HepG2 (cell line): ENCODE measurements around the gene GRK5. TPM values are rescaled to one million over a fixed set of nuclear protein-coding genes. Genes with fewer than 3 reads are reported as not detected.

ENCODE experiments used
- ATF1 ChIP-seq: IDR thresholded peaks from 2 replicates; pipeline ENCODE4 v1.6.1; 2016; ENCODE audit warnings: mild to moderate bottlenecking, control low read depth
- ATF7 ChIP-seq, 2 experiments: fragments of 450-650 bp in 1 of 2; sonication (generic) in 1 of 2; formaldehyde crosslinking in 1 of 2; IDR thresholded peaks; 2 replicates each; pipeline versions ENCODE4 v1.4.0 to v1.6.1; 2016 to 2020; ENCODE audit warnings: antibody characterized with exemption in 1 of 2, mild to moderate bottlenecking in 1 of 2, missing genetic modification reagents in 1 of 2
- HCFC1 ChIP-seq: fragments of 150-350 bp; IDR thresholded peaks from 2 replicates; pipeline ENCODE4 v1.6.1; 2014; ENCODE audit warnings: low read depth, low read length
- KLF9 ChIP-seq: IDR thresholded peaks from 2 replicates; pipeline ENCODE4 v1.6.1; 2016; ENCODE audit warnings: low read depth
- PCBP2 ChIP-seq: fragments of 200-400 bp; formaldehyde crosslinking; optimal IDR thresholded peaks from 2 replicates; pipeline ENCODE3; 2018; ENCODE audit warnings: low read length, low read depth; ENCODE audit not compliant: poor library complexity, severe bottlenecking
- RFX1 ChIP-seq: fragments of 450-650 bp; IDR thresholded peaks from 2 replicates; pipeline ENCODE4 v1.6.1; 2017
- SATB2 ChIP-seq: sonication (generic); formaldehyde crosslinking; IDR thresholded peaks from 2 replicates; pipeline ENCODE4 v1.5.0; 2020; ENCODE audit warnings: missing genetic modification reagents
- TMF1 ChIP-seq: sonication (generic); formaldehyde crosslinking; IDR thresholded peaks from 2 replicates; pipeline ENCODE4 v1.8.1; 2022; ENCODE audit warnings: low read depth, missing genetic modification reagents
- TOPORS ChIP-seq: sonication (generic); formaldehyde crosslinking; IDR thresholded peaks from 2 replicates; pipeline ENCODE4 v1.8.0; 2023; ENCODE audit warnings: mild to moderate bottlenecking, missing genetic modification reagents
- ZFP82 ChIP-seq: sonication (generic); formaldehyde crosslinking; IDR thresholded peaks from 2 replicates; pipeline ENCODE4 v1.5.1; 2020; ENCODE audit warnings: mild to moderate bottlenecking, missing genetic modification reagents, borderline replicate concordance
- ZNF121 ChIP-seq: sonication (generic); formaldehyde crosslinking; IDR thresholded peaks from 2 replicates; pipeline ENCODE4 v1.5.0; 2020; ENCODE audit warnings: mild to moderate bottlenecking, missing genetic modification reagents
- ZNF224 ChIP-seq: sonication (generic); formaldehyde crosslinking; IDR thresholded peaks from 2 replicates; pipeline ENCODE4 v1.5.0; 2020; ENCODE audit warnings: mild to moderate bottlenecking, missing genetic modification reagents
- ZNF329 ChIP-seq: sonication (generic); formaldehyde crosslinking; IDR thresholded peaks from 2 replicates; pipeline ENCODE4 v1.9.0; 2021; ENCODE audit warnings: low read depth, mild to moderate bottlenecking, missing genetic modification reagents
- ZNF333 ChIP-seq: sonication (generic); formaldehyde crosslinking; IDR thresholded peaks from 2 replicates; pipeline ENCODE4 v1.4.0; 2020; ENCODE audit warnings: mild to moderate bottlenecking, missing genetic modification reagents, borderline replicate concordance
- ZNF33B ChIP-seq: sonication (generic); formaldehyde crosslinking; IDR thresholded peaks from 2 replicates; pipeline ENCODE4 v1.5.1; 2020; ENCODE audit warnings: mild to moderate bottlenecking, missing genetic modification reagents
- ZNF460 ChIP-seq: sonication (generic); formaldehyde crosslinking; IDR thresholded peaks from 2 replicates; pipeline ENCODE4 v1.5.1; 2020; ENCODE audit warnings: missing genetic modification reagents, mild to moderate bottlenecking, borderline replicate concordance
- ZNF496 ChIP-seq: sonication (generic); formaldehyde crosslinking; IDR thresholded peaks from 2 replicates; pipeline ENCODE4 v1.8.1; 2023; ENCODE audit warnings: mild to moderate bottlenecking, moderate library complexity, missing genetic modification reagents; ENCODE audit not compliant: insufficient replicate concordance
- ZNF569 ChIP-seq: sonication (generic); formaldehyde crosslinking; IDR thresholded peaks from 2 replicates; pipeline ENCODE4 v1.5.0; 2020; ENCODE audit warnings: mild to moderate bottlenecking, missing genetic modification reagents, moderate library complexity, borderline replicate concordance
- ZNF589 ChIP-seq: sonication (generic); formaldehyde crosslinking; conservative IDR thresholded peaks from 2 replicates; pipeline ENCODE4 v1.8.0; 2022; ENCODE audit warnings: mild to moderate bottlenecking, moderate library complexity, missing genetic modification reagents
- ZNF790 ChIP-seq: sonication (generic); formaldehyde crosslinking; IDR thresholded peaks from 2 replicates; pipeline ENCODE4 v1.8.0; 2022; ENCODE audit warnings: missing genetic modification reagents, mild to moderate bottlenecking, borderline replicate concordance
- ZZZ3 ChIP-seq: sonication (generic); formaldehyde crosslinking; IDR thresholded peaks from 2 replicates; pipeline ENCODE4 v1.4.0; 2020; ENCODE audit warnings: missing genetic modification reagents, mild to moderate bottlenecking, borderline replicate concordance
- polyA plus RNA-seq, 8 experiments: library from polyadenylated mRNA; depleted of rRNA in 3 of 8; stranded (reverse) in 7 of 8; unstranded in 1 of 8; fragments of >200 nt; fragmentation: Illumina TruSeq in 4 of 8; extraction: Trizol in 4 of 8; gene quantifications; 2 replicates each; pipeline versions ENCODE4 v1.2.1 to v1.2.3, GENCODE V29; 2011 to 2016; ENCODE audit warnings: low read depth in 4 of 8, missing spikeins in 1 of 8, mixed read lengths in 1 of 8; ENCODE audit not compliant: insufficient read depth in 1 of 8
- total RNA-seq, 5 experiments: library from RNA; depleted of rRNA; stranded (reverse); fragments of >200 nt; fragmentation: Illumina TruSeq; extraction: Trizol; gene quantifications; 2 replicates each; pipeline ENCODE4 v1.2.3, GENCODE V29; 2016; ENCODE audit warnings: low read depth in 1 of 5
- TF ChIP-seq, protein P1 (sequence below): sonication (generic); formaldehyde crosslinking; IDR thresholded peaks from 2 replicates; pipeline ENCODE4 v1.5.0; 2020; ENCODE audit warnings: mild to moderate bottlenecking, missing genetic modification reagents
- TF ChIP-seq, protein P2 (sequence below): sonication (generic); formaldehyde crosslinking; IDR thresholded peaks from 2 replicates; pipeline ENCODE4 v1.5.0; 2020; ENCODE audit warnings: mild to moderate bottlenecking, missing genetic modification reagents
- TF ChIP-seq, protein P3 (sequence below): sonication (generic); formaldehyde crosslinking; IDR thresholded peaks from 2 replicates; pipeline ENCODE4 v1.4.0; 2020; ENCODE audit warnings: missing genetic modification reagents

Gene GRK5
- total and polyA plus RNA-seq, 2 of the 13 experiments (the other 11 are each of a cell fraction or from before 2014, with no cell fraction given) = 10.4 to 12.6 TPM

DNA sequence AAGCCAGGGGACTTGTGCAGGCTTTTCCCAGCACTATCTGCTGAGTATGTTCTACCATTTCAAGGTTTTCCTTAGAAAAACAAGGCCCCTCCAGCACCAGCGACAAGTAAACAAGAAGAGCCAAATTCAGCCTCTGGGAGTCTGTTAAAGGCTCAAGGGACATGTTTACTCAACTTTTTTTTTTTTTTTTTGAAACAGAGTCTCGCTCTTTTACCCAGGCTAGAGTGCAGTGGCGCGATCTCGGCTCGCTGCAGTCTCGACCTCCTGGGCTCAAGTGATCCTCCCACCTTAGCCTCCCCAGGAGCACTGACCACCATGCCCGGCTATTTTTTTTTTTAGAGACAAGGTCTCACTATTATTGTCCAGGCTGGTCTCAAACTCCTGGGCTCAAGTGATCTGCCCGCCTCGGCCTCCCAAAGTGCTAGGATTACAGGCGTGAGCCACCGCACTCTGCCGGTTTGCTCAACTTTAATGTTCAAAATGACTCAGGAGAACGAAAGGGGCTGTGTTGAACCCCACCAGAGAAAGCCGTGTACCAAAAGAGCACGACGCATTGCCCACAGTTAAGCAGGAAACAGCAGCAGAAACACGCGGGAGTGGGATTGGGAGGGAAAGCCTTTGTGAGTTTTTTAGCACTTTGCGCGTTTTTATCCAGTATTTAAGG is 29.5 kb upstream of the GRK5 start (continued):
- TF ChIP-seq, protein P1, sequence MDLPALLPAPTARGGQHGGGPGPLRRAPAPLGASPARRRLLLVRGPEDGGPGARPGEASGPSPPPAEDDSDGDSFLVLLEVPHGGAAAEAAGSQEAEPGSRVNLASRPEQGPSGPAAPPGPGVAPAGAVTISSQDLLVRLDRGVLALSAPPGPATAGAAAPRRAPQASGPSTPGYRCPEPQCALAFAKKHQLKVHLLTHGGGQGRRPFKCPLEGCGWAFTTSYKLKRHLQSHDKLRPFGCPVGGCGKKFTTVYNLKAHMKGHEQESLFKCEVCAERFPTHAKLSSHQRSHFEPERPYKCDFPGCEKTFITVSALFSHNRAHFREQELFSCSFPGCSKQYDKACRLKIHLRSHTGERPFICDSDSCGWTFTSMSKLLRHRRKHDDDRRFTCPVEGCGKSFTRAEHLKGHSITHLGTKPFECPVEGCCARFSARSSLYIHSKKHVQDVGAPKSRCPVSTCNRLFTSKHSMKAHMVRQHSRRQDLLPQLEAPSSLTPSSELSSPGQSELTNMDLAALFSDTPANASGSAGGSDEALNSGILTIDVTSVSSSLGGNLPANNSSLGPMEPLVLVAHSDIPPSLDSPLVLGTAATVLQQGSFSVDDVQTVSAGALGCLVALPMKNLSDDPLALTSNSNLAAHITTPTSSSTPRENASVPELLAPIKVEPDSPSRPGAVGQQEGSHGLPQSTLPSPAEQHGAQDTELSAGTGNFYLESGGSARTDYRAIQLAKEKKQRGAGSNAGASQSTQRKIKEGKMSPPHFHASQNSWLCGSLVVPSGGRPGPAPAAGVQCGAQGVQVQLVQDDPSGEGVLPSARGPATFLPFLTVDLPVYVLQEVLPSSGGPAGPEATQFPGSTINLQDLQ = no peak
- TF ChIP-seq HCFC1 (no peak), ZNF790 (no peak), KLF9 (no peak), ZNF460 (CRISPR knock-in tag) (peak; percentile 50; the same call in 1 of the 2 replicates), TMF1 (CRISPR knock-in tag) (no peak), ATF7 (IDR thresholded peaks at IDR 0.05) (no peak), ATF7 (CRISPR knock-in tag; IDR thresholded peaks at IDR 0.05) (no peak), ZNF224 (0 out of 2 replicates have a peak, but pooled peaks have one; percentile 12), ATF1 (no peak), RFX1 (no peak), PCBP2 (no peak), ZNF333 (no peak), SATB2 (no peak), ZNF569 (CRISPR knock-in tag) (no peak), ZZZ3 (CRISPR knock-in tag) (no peak), TOPORS (CRISPR knock-in tag) (no peak), ZNF121 (CRISPR knock-in tag) (no peak), ZNF496 (no peak), ZNF589 (CRISPR knock-in tag) (no peak), ZNF33B (no peak), ZFP82 (CRISPR knock-in tag) (no peak), ZNF329 (CRISPR knock-in tag) (no peak)
- TF ChIP-seq, protein P2, sequence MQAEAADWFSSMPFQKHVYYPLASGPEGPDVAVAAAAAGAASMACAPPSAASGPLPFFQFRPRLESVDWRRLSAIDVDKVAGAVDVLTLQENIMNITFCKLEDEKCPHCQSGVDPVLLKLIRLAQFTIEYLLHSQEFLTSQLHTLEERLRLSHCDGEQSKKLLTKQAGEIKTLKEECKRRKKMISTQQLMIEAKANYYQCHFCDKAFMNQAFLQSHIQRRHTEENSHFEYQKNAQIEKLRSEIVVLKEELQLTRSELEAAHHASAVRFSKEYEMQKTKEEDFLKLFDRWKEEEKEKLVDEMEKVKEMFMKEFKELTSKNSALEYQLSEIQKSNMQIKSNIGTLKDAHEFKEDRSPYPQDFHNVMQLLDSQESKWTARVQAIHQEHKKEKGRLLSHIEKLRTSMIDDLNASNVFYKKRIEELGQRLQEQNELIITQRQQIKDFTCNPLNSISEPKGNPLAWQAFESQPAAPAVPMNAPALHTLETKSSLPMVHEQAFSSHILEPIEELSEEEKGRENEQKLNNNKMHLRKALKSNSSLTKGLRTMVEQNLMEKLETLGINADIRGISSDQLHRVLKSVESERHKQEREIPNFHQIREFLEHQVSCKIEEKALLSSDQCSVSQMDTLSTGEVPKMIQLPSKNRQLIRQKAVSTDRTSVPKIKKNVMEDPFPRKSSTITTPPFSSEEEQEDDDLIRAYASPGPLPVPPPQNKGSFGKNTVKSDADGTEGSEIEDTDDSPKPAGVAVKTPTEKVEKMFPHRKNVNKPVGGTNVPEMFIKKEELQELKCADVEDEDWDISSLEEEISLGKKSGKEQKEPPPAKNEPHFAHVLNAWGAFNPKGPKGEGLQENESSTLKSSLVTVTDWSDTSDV (CRISPR knock-in tag) = no peak
- TF ChIP-seq, protein P3, sequence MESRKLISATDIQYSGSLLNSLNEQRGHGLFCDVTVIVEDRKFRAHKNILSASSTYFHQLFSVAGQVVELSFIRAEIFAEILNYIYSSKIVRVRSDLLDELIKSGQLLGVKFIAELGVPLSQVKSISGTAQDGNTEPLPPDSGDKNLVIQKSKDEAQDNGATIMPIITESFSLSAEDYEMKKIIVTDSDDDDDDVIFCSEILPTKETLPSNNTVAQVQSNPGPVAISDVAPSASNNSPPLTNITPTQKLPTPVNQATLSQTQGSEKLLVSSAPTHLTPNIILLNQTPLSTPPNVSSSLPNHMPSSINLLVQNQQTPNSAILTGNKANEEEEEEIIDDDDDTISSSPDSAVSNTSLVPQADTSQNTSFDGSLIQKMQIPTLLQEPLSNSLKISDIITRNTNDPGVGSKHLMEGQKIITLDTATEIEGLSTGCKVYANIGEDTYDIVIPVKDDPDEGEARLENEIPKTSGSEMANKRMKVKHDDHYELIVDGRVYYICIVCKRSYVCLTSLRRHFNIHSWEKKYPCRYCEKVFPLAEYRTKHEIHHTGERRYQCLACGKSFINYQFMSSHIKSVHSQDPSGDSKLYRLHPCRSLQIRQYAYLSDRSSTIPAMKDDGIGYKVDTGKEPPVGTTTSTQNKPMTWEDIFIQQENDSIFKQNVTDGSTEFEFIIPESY = no peak
